Mucosa of rectum (tissue), 2 donors: ENCODE measurements around the gene GBF1.

ENCODE experiments used
- H3K27ac ChIP-seq, 2 donors: one replicate each; pipeline ENCODE4 v1.7.0; 2013; ENCODE audit warnings: inconsistent platforms in 2 of 2, low read depth in 2 of 2, low read length in 2 of 2
- H3K27me3 ChIP-seq, 2 donors: one replicate each; pipeline ENCODE4 v1.7.0; 2013; ENCODE audit warnings: low read length in 2 of 2; ENCODE audit not compliant: control insufficient read depth in 2 of 2, insufficient read depth in 2 of 2
- H3K36me3 ChIP-seq, 2 donors: one replicate each; pipeline ENCODE4 v1.7.0; 2013; ENCODE audit warnings: low read length in 2 of 2; ENCODE audit not compliant: control insufficient read depth in 2 of 2, insufficient read depth in 2 of 2
- H3K4me1 ChIP-seq, 2 donors: one replicate each; pipeline ENCODE4 v1.7.0; 2013; ENCODE audit warnings: low read length in 2 of 2, mild to moderate bottlenecking in 1 of 2; ENCODE audit not compliant: control insufficient read depth in 2 of 2, insufficient read depth in 2 of 2
- H3K4me3 ChIP-seq, 2 donors: one replicate each; pipeline ENCODE4 v1.7.0; 2013; ENCODE audit warnings: low read length in 2 of 2
- H3K9ac ChIP-seq, 2 donors: one replicate each; pipeline ENCODE4 v1.7.0; 2013; ENCODE audit warnings: low read length in 2 of 2, low read depth in 1 of 2, mild to moderate bottlenecking in 1 of 2
- H3K9me3 ChIP-seq, 2 donors: one replicate each; pipeline ENCODE4 v1.7.0; 2013; ENCODE audit warnings: low read length in 2 of 2; ENCODE audit not compliant: control insufficient read depth in 2 of 2
- donor health status: healthy.
- donor health status: Normal muscosa, but diverticular disease.

GBF1 gene

GRCh38 chr10:102376901-102377300 lies 131.6 kb downstream of the GBF1 start:
- Histone ChIP-seq H3K36me3 (peaks cover 55 to 80% of the 10 kb centered on the region in 2 donors), H3K4me1 (no peaks in the 10 kb centered on the region), H3K9me3 (no peaks in the 10 kb centered on the region), H3K27ac (no peak overlapping the region), H3K4me3 (no peak overlapping the region), H3K9ac (no peak overlapping the region), H3K27me3 (no peaks in the 10 kb centered on the region)

DNA sequence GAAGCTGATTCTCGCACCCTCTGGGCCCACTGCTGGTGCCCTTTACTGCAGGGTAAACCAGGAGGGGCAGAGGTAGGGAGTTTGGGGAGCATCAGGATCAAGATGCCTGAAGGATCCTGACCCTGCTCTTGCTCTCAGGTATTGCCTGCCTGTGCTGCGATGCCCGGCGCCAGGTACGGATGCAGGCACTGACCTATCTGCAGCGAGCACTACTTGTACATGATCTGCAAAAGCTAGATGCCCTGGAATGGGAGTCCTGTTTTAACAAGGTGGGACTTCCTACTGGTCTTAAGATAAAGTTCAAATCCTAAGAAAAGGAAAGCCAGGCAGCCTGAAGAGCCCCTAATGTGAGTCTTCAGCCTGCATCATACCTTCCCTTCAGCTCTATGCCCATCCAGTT lies 134.1 kb downstream of the GBF1 start:
- H3K4me1 ChIP-seq = no peaks in the 10 kb centered on the region
- no peak overlapping the region for H3K4me3 ChIP-seq
- H3K27ac ChIP-seq = no peak overlapping the region
- no peaks in the 10 kb centered on the region for H3K27me3 ChIP-seq
- no peaks in the 10 kb centered on the region for H3K9me3 ChIP-seq
- H3K9ac ChIP-seq = no peak overlapping the region
- peaks cover 52 to 68% of the 10 kb centered on the region in 2 donors for H3K36me3 ChIP-seq

GRCh38 chr10:102381983-102382382 lies 136.7 kb downstream of the GBF1 start:
- H3K4me3 ChIP-seq = no peak overlapping the region
- no peaks in the 10 kb centered on the region for H3K9me3 ChIP-seq
- H3K9ac ChIP-seq = no peak overlapping the region
- peaks cover 33 to 43% of the 10 kb centered on the region in 2 donors for H3K36me3 ChIP-seq
- no peak overlapping the region for H3K27ac ChIP-seq
- no peaks in the 10 kb centered on the region for H3K27me3 ChIP-seq
- no peaks in the 10 kb centered on the region for H3K4me1 ChIP-seq

- Histone ChIP-seq H3K9me3 (no peaks in the 10 kb centered on the region), H3K36me3 (peaks cover 29 to 39% of the 10 kb centered on the region in 2 donors), H3K4me1 (no peaks in the 10 kb centered on the region), H3K4me3 (no peak overlapping the region), H3K27ac (no peak overlapping the region), H3K27me3 (no peaks in the 10 kb centered on the region), H3K9ac (no peak overlapping the region)
Observed at GRCh38 chr10:102382871-102383270, 137.5 kb downstream of the GBF1 start.

GRCh38 chr10:102384053-102384452 lies 138.7 kb downstream of the GBF1 start:
- H3K27ac ChIP-seq = no peak overlapping the region

DNA sequence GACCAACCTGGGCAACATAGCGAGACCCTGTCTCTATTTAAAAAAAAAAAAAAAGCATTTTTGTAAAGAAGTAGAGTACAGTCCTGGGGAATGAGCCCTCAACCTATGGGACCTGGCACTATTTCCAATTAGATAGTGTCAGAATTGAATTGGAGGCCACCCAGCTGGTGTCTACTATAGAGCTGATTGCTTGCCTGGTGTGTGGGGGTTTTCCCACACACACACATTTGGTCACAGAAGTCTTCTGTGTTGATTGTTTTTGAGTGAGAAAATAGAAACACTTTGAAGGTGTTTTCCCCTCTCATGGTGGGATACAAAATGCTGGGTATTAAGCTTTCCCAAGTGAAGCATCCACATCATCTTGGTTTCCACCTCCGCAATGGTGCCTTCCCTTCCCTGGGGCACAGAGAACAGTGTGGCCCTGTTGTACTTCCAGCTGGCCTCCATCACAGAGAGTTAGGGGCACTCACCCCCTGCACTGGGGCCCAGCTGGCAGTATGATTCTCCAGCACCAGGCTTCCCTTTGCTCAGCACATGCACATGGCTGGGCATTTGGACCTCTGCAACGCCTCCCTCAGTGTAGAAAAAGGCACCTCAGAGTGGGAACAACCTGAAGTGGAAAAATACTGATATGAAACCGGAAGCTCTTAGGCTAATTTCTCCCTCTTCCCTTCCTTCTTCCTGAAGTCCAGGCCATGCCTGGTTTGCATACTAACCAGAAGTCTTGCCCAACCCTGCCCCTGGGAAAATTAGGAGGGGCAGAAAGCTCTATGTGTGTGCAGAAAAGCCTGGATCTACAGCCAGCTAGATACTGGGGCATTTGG lies 139.5 kb downstream of the GBF1 start:
- peaks cover 16 to 25% of the 10 kb centered on the region in 2 donors for H3K36me3 ChIP-seq
- H3K9ac ChIP-seq = no peak overlapping the region
- no peaks in the 10 kb centered on the region for H3K9me3 ChIP-seq
- no peak overlapping the region for H3K27ac ChIP-seq
- no peak overlapping the region for H3K4me3 ChIP-seq
- no peaks in the 10 kb centered on the region for H3K4me1 ChIP-seq
- no peaks in the 10 kb centered on the region for H3K27me3 ChIP-seq

More at GRCh38 chr10:102384053-102384452, 138.7 kb downstream of the GBF1 start:
- Histone ChIP-seq H3K4me3 (no peak overlapping the region), H3K9me3 (no peaks in the 10 kb centered on the region), H3K36me3 (peaks cover 23 to 33% of the 10 kb centered on the region in 2 donors), H3K4me1 (no peaks in the 10 kb centered on the region), H3K9ac (no peak overlapping the region), H3K27me3 (no peaks in the 10 kb centered on the region)

- H3K27me3 ChIP-seq = no peaks in the 10 kb centered on the region
Observed at GRCh38 chr10:102389894-102390293, 144.6 kb downstream of the GBF1 start.

DNA sequence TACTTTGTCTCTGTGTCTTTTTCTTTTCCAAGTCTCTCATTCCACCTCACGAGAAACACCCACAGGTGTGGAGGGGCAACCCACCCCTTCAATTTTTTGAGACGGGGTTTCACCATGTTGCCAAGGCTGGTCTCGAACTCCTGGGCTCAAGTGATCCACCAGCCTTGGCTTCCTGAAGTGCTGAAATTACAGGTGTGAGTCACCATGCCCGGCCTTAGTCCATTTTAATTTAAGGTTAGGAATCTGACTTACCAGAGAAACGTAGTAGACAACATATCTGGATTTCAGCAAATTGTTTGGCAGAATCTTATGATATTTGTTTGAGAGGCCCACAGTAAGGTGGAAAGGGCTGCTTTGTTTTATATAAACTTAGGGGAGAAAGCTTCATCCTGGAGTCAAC lies 147.0 kb downstream of the GBF1 start:
- no peak overlapping the region for H3K4me3 ChIP-seq
- no peaks in the 10 kb centered on the region for H3K9me3 ChIP-seq
- peaks cover 18 to 27% of the 10 kb centered on the region in 2 donors for H3K4me1 ChIP-seq
- no peak overlapping the region for H3K27ac ChIP-seq
- H3K36me3 ChIP-seq = peaks cover 0 to 3% of the 10 kb centered on the region in 2 donors
- no peak overlapping the region for H3K9ac ChIP-seq
- H3K27me3 ChIP-seq = no peaks in the 10 kb centered on the region

More at GRCh38 chr10:102389894-102390293, 144.6 kb downstream of the GBF1 start:
- H3K4me3 ChIP-seq = no peak overlapping the region
- peaks cover 5 to 12% of the 10 kb centered on the region in 2 donors for H3K4me1 ChIP-seq
- no peaks in the 10 kb centered on the region for H3K36me3 ChIP-seq
- no peak overlapping the region for H3K27ac ChIP-seq
- H3K9ac ChIP-seq = no peak overlapping the region
- no peaks in the 10 kb centered on the region for H3K9me3 ChIP-seq

- H3K9me3 ChIP-seq = no peaks in the 10 kb centered on the region
- peaks cover 0 to 11% of the 10 kb centered on the region in 2 donors for H3K36me3 ChIP-seq
- peak overlapping the region; percentile 92 to 97 for H3K4me3 ChIP-seq
- no peaks in the 10 kb centered on the region for H3K27me3 ChIP-seq
- H3K4me1 ChIP-seq = peaks cover 21 to 27% of the 10 kb centered on the region in 2 donors
- peak overlapping the region; percentile 94 to 99 for H3K27ac ChIP-seq
- H3K9ac ChIP-seq = peak overlapping the region; percentile 81 to 94
Observed at GRCh38 chr10:102393411-102394078, 148.2 kb downstream of the GBF1 start.

DNA sequence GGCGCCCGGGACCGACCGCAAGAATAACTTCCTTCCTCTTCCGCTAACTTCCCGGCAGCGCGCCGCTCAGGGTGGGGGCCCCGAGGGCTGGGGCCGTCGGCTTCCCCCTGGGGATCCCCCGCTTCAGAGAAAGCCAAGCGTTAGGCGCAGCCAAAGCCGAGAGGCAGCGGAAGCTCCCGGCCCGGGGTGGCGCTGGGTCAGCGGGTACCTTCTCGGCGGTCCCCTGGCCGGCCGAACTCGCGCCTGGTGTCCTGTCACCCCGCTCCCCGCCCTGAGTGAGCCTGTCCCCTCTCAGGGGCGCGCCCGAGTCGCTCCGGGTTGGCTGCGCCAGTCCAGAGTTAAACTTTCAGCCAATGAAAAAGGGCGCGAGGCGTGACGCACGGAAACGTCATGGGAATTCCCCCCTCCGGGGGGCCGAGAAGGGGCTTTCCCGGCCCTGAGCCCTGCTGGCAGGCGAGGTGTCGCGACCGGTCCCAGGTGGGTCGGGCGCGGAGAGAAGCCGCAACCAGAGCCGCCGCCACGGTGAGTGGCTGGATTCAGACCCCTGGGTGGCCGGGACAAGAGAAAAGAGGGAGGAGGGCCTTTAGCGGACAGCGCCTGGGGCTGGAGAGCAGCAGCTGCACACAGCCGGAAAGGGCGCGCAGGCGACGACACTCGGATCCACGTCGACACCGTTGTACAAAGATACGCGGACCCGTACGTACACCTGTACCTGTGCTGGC lies 148.9 kb downstream of the GBF1 start:
- Histone ChIP-seq H3K27me3 (no peaks in the 10 kb centered on the region), H3K4me3 (peak overlapping the region; percentile 92 to 97), H3K9ac (peak overlapping the region; percentile 81 to 94), H3K9me3 (no peaks in the 10 kb centered on the region), H3K36me3 (peaks cover 0 to 12% of the 10 kb centered on the region in 2 donors), H3K4me1 (peaks cover 22 to 31% of the 10 kb centered on the region in 2 donors), H3K27ac (peak overlapping the region; percentile 94 to 99)
